ENCODE results near the gene STOM.
"Not testable (repeated sequence)": the region's sequence is repeated elsewhere in the genome, so short reads cannot be mapped to it uniquely, and the experiment has no call there.

The STOM gene

GRCh38 chr9:121300283-121301119 lies 69.5 kb downstream of the STOM start:
- no peak for DNase-seq (ENCODE audit: low read depth)

GRCh38 chr9:121299467-121300282 lies 70.4 kb downstream of the STOM start:
- no peak for DNase-seq (ENCODE audit: low read depth)

- no peak for DNase-seq (ENCODE audit: low read depth)
These were observed 71.2 kb downstream of the STOM start for GRCh38 chr9:121298689-121299466.

- DNase-seq (ENCODE audit: low read depth), result no peak
These were observed 72.0 kb downstream of the STOM start for GRCh38 chr9:121298016-121298538.

GRCh38 chr9:121297389-121297788 lies 72.7 kb downstream of the STOM start:
- DNase-seq (ENCODE audit: low read depth), result no peak

GRCh38 chr9:121296213-121297127 lies 73.6 kb downstream of the STOM start:
- DNase-seq (ENCODE audit: low read depth), result no peak

GRCh38 chr9:121295662-121296191 lies 74.3 kb downstream of the STOM start:
- no peak for DNase-seq (ENCODE audit: low read depth)

- no peak for DNase-seq (ENCODE audit: low read depth)
These were observed 75.0 kb downstream of the STOM start for GRCh38 chr9:121294866-121295661.

- DNase-seq (ENCODE audit: low read depth), result no peak
These were observed 75.8 kb downstream of the STOM start for GRCh38 chr9:121294151-121294743.

- DNase-seq (ENCODE audit: low read depth), result no peak
These were observed 77.2 kb downstream of the STOM start for GRCh38 chr9:121292801-121293241.

- DNase-seq (ENCODE audit: low read depth), result no peak
These were observed 78.0 kb downstream of the STOM start for GRCh38 chr9:121292051-121292450.

- DNase-seq (ENCODE audit: low read depth), result not testable (repeated sequence)
These were observed 78.5 kb downstream of the STOM start for GRCh38 chr9:121291536-121291935.

GRCh38 chr9:121289772-121290370 lies 80.2 kb downstream of the STOM start:
- DNase-seq (ENCODE audit: low read depth), result no peak

- no peak for DNase-seq (ENCODE audit: low read depth)
These were observed 80.9 kb downstream of the STOM start for GRCh38 chr9:121289026-121289771.
